Mesenchymal stem cell (in vitro differentiated cells and primary cell): ENCODE measurements around the gene ZFPM1.

Source experiments
- DNase-seq: peaks from one replicate; pipeline ENCODE4 v3.0.0-alpha.2; 2013
- H2AFZ ChIP-seq: one replicate; pipeline ENCODE4 v1.6.1; 2013; ENCODE audit warnings: low read depth, mild to moderate bottlenecking, control low read depth, inconsistent platforms, low read length, moderate library complexity
- H2AK5ac ChIP-seq: 2 replicates; pipeline ENCODE4 v1.6.1; 2013; ENCODE audit warnings: low read length, moderate library complexity, mild to moderate bottlenecking, inconsistent platforms; ENCODE audit not compliant: severe bottlenecking
- H2BK120ac ChIP-seq: one replicate; pipeline ENCODE4 v1.6.1; 2013; ENCODE audit warnings: low read depth, mild to moderate bottlenecking, inconsistent platforms, low read length, moderate library complexity
- H2BK12ac ChIP-seq, 2 experiments: one replicate each; pipeline ENCODE4 v1.6.1; 2013; ENCODE audit warnings: inconsistent platforms in 2 of 2, low read length in 2 of 2, mild to moderate bottlenecking in 2 of 2, moderate library complexity in 2 of 2, control low read depth in 1 of 2
- H2BK15ac ChIP-seq: one replicate; pipeline ENCODE4 v1.6.1; 2013; ENCODE audit warnings: mild to moderate bottlenecking, low read depth, inconsistent platforms; ENCODE audit not compliant: poor library complexity, severe bottlenecking
- H2BK5ac ChIP-seq: 2 replicates; pipeline ENCODE4 v1.6.1; 2013; ENCODE audit warnings: low read depth, mild to moderate bottlenecking, low read length, control low read depth, inconsistent platforms; ENCODE audit not compliant: poor library complexity, severe bottlenecking
- H3K14ac ChIP-seq, 2 experiments: one replicate each; pipeline ENCODE4 v1.6.1; 2013; ENCODE audit warnings: inconsistent platforms in 2 of 2, low read length in 2 of 2, control low read depth in 1 of 2, mild to moderate bottlenecking in 1 of 2, moderate library complexity in 1 of 2
- H3K18ac ChIP-seq, 2 experiments: one replicate each; pipeline ENCODE4 v1.6.1; 2013; ENCODE audit warnings: inconsistent platforms in 2 of 2, low read length in 2 of 2, control low read depth in 1 of 2, low read depth in 1 of 2, mild to moderate bottlenecking in 1 of 2
- H3K23ac ChIP-seq, 2 experiments: one replicate each; pipeline ENCODE4 v1.6.1; 2013; ENCODE audit warnings: inconsistent platforms in 2 of 2, low read length in 2 of 2, mild to moderate bottlenecking in 2 of 2, moderate library complexity in 2 of 2, control low read depth in 1 of 2
- H3K27ac ChIP-seq: 2 replicates; pipeline ENCODE4 v1.5.1; 2013; ENCODE audit warnings: mild to moderate bottlenecking, moderate library complexity, low read length, control low read depth, inconsistent platforms; ENCODE audit not compliant: poor library complexity, severe bottlenecking
- H3K27me3 ChIP-seq, 2 experiments: 2 replicates each; pipeline versions ENCODE4 v1.6.1 to v1.7.0; 2013; ENCODE audit warnings: low read length in 2 of 2, mild to moderate bottlenecking in 2 of 2, moderate library complexity in 2 of 2, control low read depth in 1 of 2, inconsistent platforms in 1 of 2; ENCODE audit not compliant: control insufficient read depth in 1 of 2, insufficient read depth in 1 of 2
- H3K36me3 ChIP-seq, 2 experiments: 2 replicates each; pipeline versions ENCODE4 v1.6.1 to v1.7.0; 2013; ENCODE audit warnings: low read length in 2 of 2, control low read depth in 1 of 2, inconsistent platforms in 1 of 2, low read depth in 1 of 2, mild to moderate bottlenecking in 1 of 2; ENCODE audit not compliant: insufficient read depth in 2 of 2, control insufficient read depth in 1 of 2
- H3K4ac ChIP-seq, 2 experiments: one replicate each; pipeline ENCODE4 v1.6.1; 2013; ENCODE audit warnings: inconsistent platforms in 2 of 2, low read length in 2 of 2, mild to moderate bottlenecking in 2 of 2, moderate library complexity in 2 of 2, control low read depth in 1 of 2, low read depth in 1 of 2
- H3K4me1 ChIP-seq: 2 replicates; pipeline ENCODE4 v1.6.1; 2013; ENCODE audit warnings: low read depth, low read length, control low read depth; ENCODE audit not compliant: control insufficient read depth, insufficient read depth
- H3K4me2 ChIP-seq: 2 replicates; pipeline ENCODE4 v1.6.1; 2013; ENCODE audit warnings: low read length, mild to moderate bottlenecking, inconsistent platforms; ENCODE audit not compliant: poor library complexity, severe bottlenecking
- H3K4me3 ChIP-seq, 2 experiments: 2 replicates each; pipeline versions ENCODE4 v1.5.1 to v1.7.0; 2013; ENCODE audit warnings: low read length in 2 of 2, mild to moderate bottlenecking in 2 of 2, control low read depth in 1 of 2, low read depth in 1 of 2; ENCODE audit not compliant: insufficient read depth in 1 of 2
- H3K79me1 ChIP-seq: replicated peaks from 2 replicates; pipeline ENCODE4 v1.6.1; 2013; ENCODE audit warnings: mild to moderate bottlenecking, control low read depth, low read length, inconsistent platforms; ENCODE audit not compliant: poor library complexity, severe bottlenecking
- H3K9ac ChIP-seq: 2 replicates; pipeline ENCODE4 v1.7.0; 2013; ENCODE audit warnings: mild to moderate bottlenecking, low read length, moderate library complexity
- H3K9me3 ChIP-seq: 2 replicates; pipeline ENCODE4 v1.7.0; 2013; ENCODE audit warnings: mild to moderate bottlenecking, low read length; ENCODE audit not compliant: control insufficient read depth
- H4K8ac ChIP-seq: one replicate; pipeline ENCODE4 v1.6.1; 2013; ENCODE audit warnings: inconsistent platforms, mild to moderate bottlenecking, low read length, moderate library complexity
- H4K91ac ChIP-seq: one replicate; pipeline ENCODE4 v1.6.1; 2013; ENCODE audit warnings: mild to moderate bottlenecking, low read length, inconsistent platforms
- WGBS: methylation state at CpG from one replicate; pipeline ENCODE4 v1.1.7; 2013; ENCODE audit warnings: mixed read lengths; 5-methylcytosine and 5-hydroxymethylcytosine counted together

Gene ZFPM1

DNA sequence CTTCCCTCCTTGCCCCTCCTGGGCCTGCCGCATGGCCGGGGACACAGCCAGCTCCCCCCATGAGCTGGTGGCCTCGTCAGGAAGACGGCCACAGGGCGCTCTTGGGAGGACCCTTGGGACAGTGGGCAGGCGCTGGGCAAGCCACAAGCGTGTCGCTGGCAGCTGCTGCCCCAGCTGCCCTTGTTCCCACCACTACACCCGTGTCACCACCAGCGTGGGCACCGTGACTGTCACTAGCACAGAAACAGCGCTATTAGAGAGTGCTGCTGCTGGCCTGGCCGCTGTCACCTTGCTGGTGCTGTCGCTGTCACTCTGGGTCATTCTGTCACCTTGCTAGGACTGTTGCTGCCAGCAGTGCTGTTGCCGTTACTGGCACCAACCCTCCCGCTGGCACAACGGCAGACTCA, 47.2 kb downstream of the ZFPM1 start:
- Histone ChIP-seq H3K4me2 (no peak overlapping the region), H3K14ac (no peak overlapping the region), H3K79me1 (no peaks in the 10 kb centered on the region), H3K18ac (no peak overlapping the region), H3K9ac (no peak overlapping the region), H4K91ac (no peak overlapping the region), H3K36me3 (peaks cover 0 to 14% of the 10 kb centered on the region in 2 experiments), H3K4ac (no peak overlapping the region), H3K9me3 (no peaks in the 10 kb centered on the region), H2AFZ (no peak overlapping the region), H2BK120ac (no peak overlapping the region), H4K8ac (no peak overlapping the region), H2BK15ac (no peak overlapping the region), H3K27ac (no peak overlapping the region), H3K4me3 (no peak overlapping the region), H2BK12ac (no peak overlapping the region), H2AK5ac (no peak overlapping the region), H3K23ac (no peak overlapping the region), H2BK5ac (no peak overlapping the region), H3K27me3 (no peaks in the 10 kb centered on the region), H3K4me1 (peaks cover 7% of the 10 kb centered on the region)
- WGBS, result 86% methylated on average over 17 of the region's 17 CpGs
- no peak for DNase-seq

- Histone ChIP-seq H3K27me3 (no peaks in the 10 kb centered on the region), H3K9me3 (no peaks in the 10 kb centered on the region), H3K4me2 (no peak overlapping the region), H3K79me1 (no peaks in the 10 kb centered on the region), H3K4me3 (no peak overlapping the region), H3K23ac (no peak overlapping the region), H3K18ac (no peak overlapping the region), H2BK15ac (no peak overlapping the region), H3K4me1 (peaks cover 10% of the 10 kb centered on the region), H4K91ac (no peak overlapping the region), H2AFZ (no peak overlapping the region), H2AK5ac (no peak overlapping the region), H3K14ac (no peak overlapping the region), H3K4ac (no peak overlapping the region), H4K8ac (no peak overlapping the region), H3K9ac (no peak overlapping the region), H2BK12ac (no peak overlapping the region), H2BK120ac (no peak overlapping the region), H3K27ac (no peak overlapping the region), H3K36me3 (peaks cover 0 to 12% of the 10 kb centered on the region in 2 experiments), H2BK5ac (no peak overlapping the region)
- no peak for DNase-seq
- WGBS, result 96% methylated on average over 15 of the region's 15 CpGs
Measured at GRCh38 chr16:88502371-88502770, 49.3 kb downstream of the ZFPM1 start.

DNA sequence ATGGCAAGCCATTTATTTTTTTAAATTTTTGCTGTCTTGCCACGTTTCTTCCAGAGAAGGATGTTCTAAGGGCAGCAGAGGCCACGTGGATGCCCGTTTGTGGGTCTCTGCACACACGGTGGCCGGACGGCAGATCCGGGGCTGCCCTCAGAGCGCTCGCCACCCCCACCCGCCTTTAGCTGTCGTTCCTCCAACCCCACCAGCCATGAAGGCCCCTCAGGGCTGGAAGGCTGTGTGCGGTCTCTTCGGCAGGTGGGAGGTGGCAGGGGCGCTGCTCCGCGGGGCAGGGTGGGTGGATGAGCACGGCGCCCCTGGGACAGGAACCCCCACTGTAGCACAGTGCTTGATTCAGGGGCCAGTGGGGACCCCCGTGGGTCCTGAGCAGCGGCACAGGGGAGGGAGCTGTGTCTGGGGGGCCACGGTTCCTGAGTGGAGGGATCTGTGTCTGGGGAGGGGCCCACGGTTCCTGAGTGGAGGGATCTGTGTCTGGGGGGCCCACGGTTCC, 49.7 kb downstream of the ZFPM1 start:
- no peaks in the 10 kb centered on the region for H3K9me3 ChIP-seq
- H2AFZ ChIP-seq, result no peak overlapping the region
- H4K8ac ChIP-seq, result no peak overlapping the region
- no peaks in the 10 kb centered on the region for H3K27me3 ChIP-seq
- no peak overlapping the region for H2BK5ac ChIP-seq
- no peak overlapping the region for H3K9ac ChIP-seq
- H2AK5ac ChIP-seq, result no peak overlapping the region
- no peak overlapping the region for H2BK12ac ChIP-seq
- no peaks in the 10 kb centered on the region for H3K79me1 ChIP-seq
- no peak overlapping the region for H3K23ac ChIP-seq
- H4K91ac ChIP-seq, result no peak overlapping the region
- no peak overlapping the region for H2BK120ac ChIP-seq
- H3K4me3 ChIP-seq, result no peak overlapping the region
- H2BK15ac ChIP-seq, result no peak overlapping the region
- H3K14ac ChIP-seq, result no peak overlapping the region
- no peak overlapping the region for H3K18ac ChIP-seq
- no peak overlapping the region for H3K4me2 ChIP-seq
- no peak overlapping the region for H3K4ac ChIP-seq
- 91% methylated on average over 22 of the region's 23 CpGs for WGBS
- DNase-seq, result no peak
- H3K27ac ChIP-seq, result no peak overlapping the region
- peaks cover 10% of the 10 kb centered on the region for H3K4me1 ChIP-seq
- peaks cover 0 to 14% of the 10 kb centered on the region in 2 experiments for H3K36me3 ChIP-seq

DNA sequence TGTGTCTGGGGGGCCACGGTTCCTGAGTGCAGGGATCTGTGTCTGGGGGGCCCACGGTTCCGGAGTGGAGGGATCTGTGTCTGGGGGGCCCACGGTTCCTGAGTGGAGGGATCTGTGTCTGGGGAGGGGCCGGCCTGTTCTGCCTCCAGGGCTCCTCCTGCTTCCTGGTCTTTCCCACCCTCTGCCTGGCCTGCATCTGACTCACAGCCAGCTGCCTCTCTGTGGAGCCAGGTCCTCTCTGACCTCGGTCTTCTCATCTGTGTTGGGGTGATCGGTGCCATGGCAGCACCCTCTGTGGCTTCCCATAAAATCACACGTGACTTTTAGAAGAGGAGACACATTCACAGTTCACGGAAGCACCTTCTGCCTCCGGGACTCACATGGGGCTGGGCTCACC, 50.3 kb downstream of the ZFPM1 start:
- Histone ChIP-seq H2BK12ac (no peak overlapping the region), H2BK15ac (no peak overlapping the region), H3K36me3 (peaks cover 0 to 15% of the 10 kb centered on the region in 2 experiments), H3K4me1 (peaks cover 10% of the 10 kb centered on the region), H3K23ac (no peak overlapping the region), H2BK5ac (no peak overlapping the region), H3K4me2 (no peak overlapping the region), H3K9me3 (no peaks in the 10 kb centered on the region), H3K9ac (no peak overlapping the region), H3K27me3 (no peaks in the 10 kb centered on the region), H2BK120ac (no peak overlapping the region), H3K79me1 (no peaks in the 10 kb centered on the region), H4K8ac (no peak overlapping the region), H4K91ac (no peak overlapping the region), H2AK5ac (no peak overlapping the region), H3K4me3 (no peak overlapping the region), H3K18ac (no peak overlapping the region), H3K4ac (no peak overlapping the region), H2AFZ (no peak overlapping the region), H3K14ac (no peak overlapping the region), H3K27ac (no peak overlapping the region)
- 78% methylated on average over 7 of the region's 10 CpGs for WGBS
- DNase-seq, result peak; percentile 12
